Melanocyte of skin (primary cell): ENCODE measurements around the gene IGFL3. TPM values are rescaled to one million over a fixed set of nuclear protein-coding genes. Genes with fewer than 3 reads are reported as not detected.

Experiments used
- total RNA-seq, 2 donors: library from RNA; depleted of rRNA; stranded (reverse); fragments of >200 nt; gene quantifications; 2 replicates each; pipeline ENCODE4 v1.2.3, GENCODE V29; 2012

The IGFL3 gene
- total RNA-seq: not detected

DNA sequence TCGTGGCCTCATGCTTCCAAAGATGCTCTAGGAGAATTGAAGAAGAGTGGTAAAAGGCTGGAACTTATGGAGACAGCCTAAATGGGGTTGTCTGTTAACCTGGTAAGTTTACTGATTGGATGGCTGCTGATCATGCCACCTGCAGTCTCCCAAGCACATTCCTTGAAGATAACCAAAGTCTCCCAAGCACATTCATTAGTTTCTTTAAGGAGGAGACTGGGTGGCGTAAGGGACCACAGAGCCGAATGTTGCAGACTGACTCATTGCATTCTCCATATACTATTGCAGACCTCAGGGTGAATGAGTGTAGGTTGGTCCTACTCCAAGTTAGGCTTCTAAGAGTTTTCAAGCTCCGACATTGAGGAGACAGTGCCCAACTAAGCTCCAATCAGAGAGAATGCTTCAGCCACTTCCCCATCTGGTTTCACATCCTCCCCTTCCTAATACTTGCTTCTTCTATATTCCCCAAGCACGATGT is at the start of gene IGFL3:
Gene IGFL3 (minus strand): TSS at position 51 of the 478 bp plus-strand sequence. CDS start 39 bp downstream, at position 12.

DNA sequence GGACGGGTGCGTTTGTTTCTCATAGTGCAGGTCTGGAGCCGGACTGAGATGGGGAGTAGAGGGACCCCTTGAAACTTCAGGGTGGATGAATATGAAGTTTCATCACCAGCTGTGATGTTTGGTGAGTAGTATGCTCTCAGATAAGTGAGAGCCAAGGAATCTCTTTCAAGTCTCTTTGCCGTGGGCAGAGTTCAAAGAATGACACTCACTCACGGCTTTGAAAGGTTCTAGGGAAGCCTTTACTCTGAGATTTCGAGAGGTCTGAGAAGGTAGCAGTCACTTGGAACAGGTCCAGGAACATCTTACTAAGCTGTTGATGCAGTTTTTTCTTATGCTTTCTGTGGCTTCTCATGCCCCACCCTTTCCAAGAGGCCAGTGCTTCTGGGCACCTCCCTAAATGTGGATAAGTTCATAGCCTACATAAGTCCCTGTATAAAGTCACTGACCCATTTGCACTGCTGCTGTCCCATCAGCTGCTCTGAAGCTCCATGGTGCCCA is 23.4 kb upstream of the IGFL3 start, which contains the start of gene IGFL2:
Gene IGFL2 (plus strand): TSS at position 448 of the 498 bp plus-strand sequence. CDS start 41 bp downstream, at position 489.

Other genes starting within 250 kb of the IGFL3 start
- 10 to 100 TPM; 23.6 to 31.0 TPM for gene IRF2BP1, start 238.5 kb downstream of the IGFL3 start, total RNA-seq
- 1 to 10 TPM; 1.3 to 2.1 TPM for gene MYPOP, start 222.1 kb downstream of the IGFL3 start, total RNA-seq
- gene NANOS2, start 209.9 kb downstream of the IGFL3 start, total RNA-seq: not detected
- not detected for gene NOVA2, start 150.8 kb downstream of the IGFL3 start, total RNA-seq
- 1 to 10 TPM; 6.3 to 6.9 TPM for gene CCDC61, start 129.2 kb downstream of the IGFL3 start, total RNA-seq
- not detected for gene PGLYRP1, start 101.6 kb downstream of the IGFL3 start, total RNA-seq
- gene IGFL4, start 83.7 kb downstream of the IGFL3 start, total RNA-seq: under 1 TPM; 0.33 to 0.69 TPM
- gene IGFL2, start 23.6 kb upstream of the IGFL3 start, total RNA-seq: not detected
- gene IGFL1, start 105.1 kb upstream of the IGFL3 start, total RNA-seq: not detected
- gene HIF3A, start 172.4 kb upstream of the IGFL3 start, total RNA-seq: not detected
- 10 to 100 TPM; 59.5 to 96.9 TPM for gene PPP5C, start 222.4 kb upstream of the IGFL3 start, total RNA-seq